D721Med (cell line): ENCODE measurements around the gene SLC2A10.
A peak's percentile ranks its signal among the peaks of the same experiment; 100 is the strongest.
"Not testable (repeated sequence)": the region's sequence is repeated elsewhere in the genome, so short reads cannot be mapped to it uniquely, and the experiment has no call there.

Experiments
- DNase-seq: peaks from one replicate; pipeline ENCODE4 v3.0.0; 2011; ENCODE audit warnings: low spot score; ENCODE audit not compliant: insufficient read length
- FAIRE-seq: peaks from 2 replicates; lab custom pipeline; 2011; peaks lifted over from hg19 to GRCh38; lab: Jason Lieb, UNC
- CTCF ChIP-seq: IDR thresholded peaks from 2 replicates; pipeline ENCODE4 v1.5.1; 2012; ENCODE audit warnings: mild to moderate bottlenecking, control low read depth; ENCODE audit not compliant: insufficient read depth; ENCODE audit errors: missing control alignments

SLC2A10 gene

GRCh38 chr20:46674253-46675083 is 35.0 kb upstream of the SLC2A10 start:
- FAIRE-seq (no peak), DNase-seq (no peak)
- TF ChIP-seq CTCF, result no peak

- not testable (repeated sequence) for FAIRE-seq, DNase-seq
Measured at GRCh38 chr20:46676649-46677316, 32.7 kb upstream of the SLC2A10 start.

GRCh38 chr20:46677608-46678007 is 31.8 kb upstream of the SLC2A10 start:
- FAIRE-seq (no peak), DNase-seq (no peak)

GRCh38 chr20:46678516-46678915 is 30.9 kb upstream of the SLC2A10 start:
- FAIRE-seq (no peak), DNase-seq (no peak)
- no peak for TF ChIP-seq CTCF

More at GRCh38 chr20:46677608-46678007, 31.8 kb upstream of the SLC2A10 start:
- no peak for TF ChIP-seq CTCF

GRCh38 chr20:46680684-46681031 is 28.8 kb upstream of the SLC2A10 start:
- no peak for FAIRE-seq

GRCh38 chr20:46681032-46681854 is 28.2 kb upstream of the SLC2A10 start:
- FAIRE-seq (no peak), DNase-seq (peak; percentile 33)
- TF ChIP-seq CTCF, result peak; percentile 90

More at GRCh38 chr20:46680684-46681031, 28.8 kb upstream of the SLC2A10 start:
- TF ChIP-seq CTCF, result no peak
- no peak for DNase-seq
